Peyer's patch (tissue), 4 donors: Measurements from ENCODE around the gene UHRF1.

Experiments
- POLR2A ChIP-seq, 2 donors: fragments of 450-650 bp; IDR thresholded peaks; one replicate each; pipeline ENCODE4 v1.5.1; 2017; ENCODE audit warnings: antibody characterized with exemption in 2 of 2, mild to moderate bottlenecking in 2 of 2, moderate library complexity in 2 of 2
- TF ChIP-seq, protein P1 (sequence below), 6 experiments: fragments of 450-650 bp in 4 of 6; fragments of 200-600 bp in 2 of 6; sonication (generic) in 1 of 6; IDR thresholded peaks; one replicate each; pipeline ENCODE4 v1.5.1; 2017 to 2019; ENCODE audit warnings: antibody characterized with exemption in 6 of 6, mild to moderate bottlenecking in 3 of 6, moderate library complexity in 1 of 6

DNA sequence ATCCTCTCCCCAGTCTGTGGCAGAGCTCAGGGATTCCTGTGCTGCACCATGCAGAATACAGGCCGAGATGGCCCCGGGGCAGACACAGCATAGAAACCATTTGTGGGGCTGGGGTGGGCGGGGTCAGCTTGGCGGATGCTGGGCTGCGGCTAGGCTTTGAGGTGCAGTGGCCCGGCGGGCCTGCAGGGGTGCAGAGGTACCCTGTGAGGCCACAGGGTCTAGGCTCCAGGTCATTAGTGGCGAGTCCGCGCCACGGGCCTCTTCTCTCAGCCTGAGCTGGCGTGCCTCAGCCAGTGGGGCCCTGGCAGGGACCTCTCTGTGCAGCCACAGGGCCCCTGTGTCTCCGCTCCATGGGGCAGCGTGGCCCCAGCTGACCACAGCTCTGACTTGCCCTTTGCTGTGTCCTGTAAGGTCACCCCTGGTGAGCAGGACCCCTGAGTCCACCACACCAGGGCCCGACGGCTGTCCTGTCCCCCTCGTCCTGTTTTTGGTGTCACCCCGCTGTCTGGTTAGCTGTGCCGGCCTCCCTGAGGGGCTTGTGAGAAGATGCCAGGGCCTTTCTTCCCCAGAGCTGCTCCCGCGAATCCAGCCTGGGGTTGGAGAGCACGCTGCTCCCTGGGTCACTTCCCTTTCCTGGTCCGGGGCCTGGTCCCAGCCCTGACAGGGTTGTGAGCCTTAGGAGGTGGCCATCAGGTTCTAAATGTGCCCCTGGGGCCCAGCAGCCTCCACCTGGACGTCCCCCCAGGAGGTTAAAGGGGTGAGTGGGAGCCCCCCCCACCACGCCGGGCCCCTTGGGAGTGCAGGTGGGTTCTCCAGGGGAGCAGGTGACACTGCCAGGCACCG, 71.8 kb downstream of the UHRF1 start:
- TF ChIP-seq, protein P1, sequence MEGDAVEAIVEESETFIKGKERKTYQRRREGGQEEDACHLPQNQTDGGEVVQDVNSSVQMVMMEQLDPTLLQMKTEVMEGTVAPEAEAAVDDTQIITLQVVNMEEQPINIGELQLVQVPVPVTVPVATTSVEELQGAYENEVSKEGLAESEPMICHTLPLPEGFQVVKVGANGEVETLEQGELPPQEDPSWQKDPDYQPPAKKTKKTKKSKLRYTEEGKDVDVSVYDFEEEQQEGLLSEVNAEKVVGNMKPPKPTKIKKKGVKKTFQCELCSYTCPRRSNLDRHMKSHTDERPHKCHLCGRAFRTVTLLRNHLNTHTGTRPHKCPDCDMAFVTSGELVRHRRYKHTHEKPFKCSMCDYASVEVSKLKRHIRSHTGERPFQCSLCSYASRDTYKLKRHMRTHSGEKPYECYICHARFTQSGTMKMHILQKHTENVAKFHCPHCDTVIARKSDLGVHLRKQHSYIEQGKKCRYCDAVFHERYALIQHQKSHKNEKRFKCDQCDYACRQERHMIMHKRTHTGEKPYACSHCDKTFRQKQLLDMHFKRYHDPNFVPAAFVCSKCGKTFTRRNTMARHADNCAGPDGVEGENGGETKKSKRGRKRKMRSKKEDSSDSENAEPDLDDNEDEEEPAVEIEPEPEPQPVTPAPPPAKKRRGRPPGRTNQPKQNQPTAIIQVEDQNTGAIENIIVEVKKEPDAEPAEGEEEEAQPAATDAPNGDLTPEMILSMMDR (IDR thresholded peaks at IDR 0.05) = no peak
- TF ChIP-seq POLR2A (IDR thresholded peaks at IDR 0.05) = no peak
